Loucy (cell line): ENCODE results near the gene OR2T11.

ENCODE experiments used
- EZH2phosphoT487 ChIP-seq: fragments of 200-600 bp; IDR thresholded peaks from 2 replicates; pipeline ENCODE4 v1.6.1; 2018; ENCODE audit warnings: antibody characterized with exemption, mild to moderate bottlenecking, moderate library complexity, borderline replicate concordance
- TF ChIP-seq, protein P1 (sequence below): fragments of 200-600 bp; sonication (generic); conservative IDR thresholded peaks from 2 replicates; pipeline ENCODE4 v1.5.1; 2014; ENCODE audit warnings: mild to moderate bottlenecking, antibody characterized with exemption, low read length

DNA sequence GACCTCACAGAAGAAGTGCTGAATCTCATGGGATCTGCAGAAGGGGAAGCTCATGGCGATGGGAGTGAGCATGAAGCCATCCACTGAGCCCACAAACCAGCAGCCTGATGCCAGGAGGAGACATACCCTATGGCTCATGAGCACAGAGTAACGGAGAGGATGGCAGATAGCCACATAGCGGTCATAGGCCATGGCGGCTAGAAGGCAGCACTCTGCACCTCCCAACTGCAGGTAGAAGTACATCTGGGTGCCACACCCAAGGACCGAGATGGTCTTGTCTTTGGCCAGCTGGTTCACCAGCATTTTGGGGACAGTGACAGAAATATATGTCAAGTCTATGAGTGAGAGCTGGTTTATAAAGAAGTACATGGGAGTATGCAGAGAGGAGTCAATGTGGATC lies 41.7 kb downstream of the OR2T11 start:
- no peak for TF ChIP-seq EZH2phosphoT487
- TF ChIP-seq, protein P1, sequence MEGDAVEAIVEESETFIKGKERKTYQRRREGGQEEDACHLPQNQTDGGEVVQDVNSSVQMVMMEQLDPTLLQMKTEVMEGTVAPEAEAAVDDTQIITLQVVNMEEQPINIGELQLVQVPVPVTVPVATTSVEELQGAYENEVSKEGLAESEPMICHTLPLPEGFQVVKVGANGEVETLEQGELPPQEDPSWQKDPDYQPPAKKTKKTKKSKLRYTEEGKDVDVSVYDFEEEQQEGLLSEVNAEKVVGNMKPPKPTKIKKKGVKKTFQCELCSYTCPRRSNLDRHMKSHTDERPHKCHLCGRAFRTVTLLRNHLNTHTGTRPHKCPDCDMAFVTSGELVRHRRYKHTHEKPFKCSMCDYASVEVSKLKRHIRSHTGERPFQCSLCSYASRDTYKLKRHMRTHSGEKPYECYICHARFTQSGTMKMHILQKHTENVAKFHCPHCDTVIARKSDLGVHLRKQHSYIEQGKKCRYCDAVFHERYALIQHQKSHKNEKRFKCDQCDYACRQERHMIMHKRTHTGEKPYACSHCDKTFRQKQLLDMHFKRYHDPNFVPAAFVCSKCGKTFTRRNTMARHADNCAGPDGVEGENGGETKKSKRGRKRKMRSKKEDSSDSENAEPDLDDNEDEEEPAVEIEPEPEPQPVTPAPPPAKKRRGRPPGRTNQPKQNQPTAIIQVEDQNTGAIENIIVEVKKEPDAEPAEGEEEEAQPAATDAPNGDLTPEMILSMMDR: no peak
